ENCODE measurements around the gene CTSE. TPM values are rescaled to one million over a fixed set of nuclear protein-coding genes. Genes with fewer than 3 reads are reported as not detected.

CTSE gene
- polyA plus RNA-seq, 2 of the 4 experiments (the other 2 are of a cell fraction): not detected

- WGBS (ENCODE audit: missing lambda C conversion rate): 80% methylated on average over 9 of the region's 9 CpGs
- no peaks in the 10 kb centered on the region for H3K9me3 ChIP-seq
- TF ChIP-seq E2F6 (IDR thresholded peaks at IDR 0.05; ENCODE audit: borderline replicate concordance, low read depth): no peak
- TF ChIP-seq HDAC2 (IDR thresholded peaks at IDR 0.05): no peak
- TF ChIP-seq MAFK (IDR thresholded peaks at IDR 0.05; ENCODE audit: partially characterized antibody): no peak
- TF ChIP-seq CHD4 (IDR thresholded peaks at IDR 0.05; ENCODE audit: borderline replicate concordance): no peak
- no peak for TF ChIP-seq EP300 (IDR thresholded peaks at IDR 0.05)
- no peak for TF ChIP-seq HOXA7 (CRISPR knock-in tag; IDR thresholded peaks at IDR 0.05)
- TF ChIP-seq SMC3 (IDR thresholded peaks at IDR 0.05): no peak
- no peak for TF ChIP-seq NFE2L2 (conservative IDR thresholded peaks at IDR 0.05; ENCODE audit: low read length)
- TF ChIP-seq ATOH8 (CRISPR knock-in tag; IDR thresholded peaks at IDR 0.05; ENCODE audit: low read depth): no peak
- no peak for TF ChIP-seq USF2 (IDR thresholded peaks at IDR 0.05)
- TF ChIP-seq RNF2 (IDR thresholded peaks at IDR 0.05; ENCODE audit: borderline replicate concordance, low read depth): no peak
- no peak for TF ChIP-seq NPAS2 (CRISPR knock-in tag; IDR thresholded peaks at IDR 0.05; ENCODE audit: borderline replicate concordance)
- TF ChIP-seq GATA3 (IDR thresholded peaks at IDR 0.05; ENCODE audit: borderline replicate concordance): no peak
- CTCF ChIA-PET: interaction anchor here (0.7 to 1.9 kb wide), 5 partner anchors 9 to 246 kb away, joined by 3 to 9 read pairs (median 3); partner anchors contain the start of gene CTSE
- no peak overlapping the region for H3K27ac ChIP-seq
- no peak overlapping the region for H3K4me3 ChIP-seq
- ATAC-seq: no peak
- H3K4me2 ChIP-seq: no peak overlapping the region
- POLR2A ChIA-PET: no interaction called here
- no peak for FAIRE-seq
- no peaks in the 10 kb centered on the region for H3K4me1 ChIP-seq
- no peak for DNase-seq (ENCODE audit: low read depth in 1 of 2, low spot score in 1 of 2)
Measured at GRCh38 chr1:206037581-206037980, 13.9 kb upstream of the CTSE start.

- no peak overlapping the region for H3K4me2 ChIP-seq
- no peaks in the 10 kb centered on the region for H3K9me3 ChIP-seq
- DNase-seq (ENCODE audit: low read depth in 1 of 2, low spot score in 1 of 2) (no peak), FAIRE-seq (no peak), ATAC-seq (no peak)
- H3K27ac ChIP-seq: no peak overlapping the region
- H3K4me3 ChIP-seq: no peak overlapping the region
- CTCF ChIA-PET: interaction anchor here (0.6 to 1.9 kb wide), 6 partner anchors 10 to 763 kb away, joined by 3 to 9 read pairs (median 3); partner anchors contain the start of gene CTSE
- TF ChIP-seq KDM5A (IDR thresholded peaks at IDR 0.05) (no peak), JUN (IDR thresholded peaks at IDR 0.05) (no peak), HOXB5 (CRISPR knock-in tag; IDR thresholded peaks at IDR 0.05) (no peak), REST (IDR thresholded peaks at IDR 0.05) (no peak), ESRRA (IDR thresholded peaks at IDR 0.05; ENCODE audit: borderline replicate concordance, low read length) (no peak), EP300 (IDR thresholded peaks at IDR 0.05) (no peak), JUNB (IDR thresholded peaks at IDR 0.05) (no peak)
- WGBS (ENCODE audit: missing lambda C conversion rate): 20% methylated on average over 2 of the region's 2 CpGs
- no peaks in the 10 kb centered on the region for H3K4me1 ChIP-seq
- POLR2A ChIA-PET: no interaction called here
Measured at GRCh38 chr1:206036663-206037455, 13.2 kb upstream of the CTSE start.
